Measurements from ENCODE around the gene ZNF780A.
A peak's percentile ranks its signal among the peaks of the same experiment; 100 is the strongest.
"Not testable (repeated sequence)": the region's sequence is repeated elsewhere in the genome, so short reads cannot be mapped to it uniquely, and the experiment has no call there.

The ZNF780A gene

DNA sequence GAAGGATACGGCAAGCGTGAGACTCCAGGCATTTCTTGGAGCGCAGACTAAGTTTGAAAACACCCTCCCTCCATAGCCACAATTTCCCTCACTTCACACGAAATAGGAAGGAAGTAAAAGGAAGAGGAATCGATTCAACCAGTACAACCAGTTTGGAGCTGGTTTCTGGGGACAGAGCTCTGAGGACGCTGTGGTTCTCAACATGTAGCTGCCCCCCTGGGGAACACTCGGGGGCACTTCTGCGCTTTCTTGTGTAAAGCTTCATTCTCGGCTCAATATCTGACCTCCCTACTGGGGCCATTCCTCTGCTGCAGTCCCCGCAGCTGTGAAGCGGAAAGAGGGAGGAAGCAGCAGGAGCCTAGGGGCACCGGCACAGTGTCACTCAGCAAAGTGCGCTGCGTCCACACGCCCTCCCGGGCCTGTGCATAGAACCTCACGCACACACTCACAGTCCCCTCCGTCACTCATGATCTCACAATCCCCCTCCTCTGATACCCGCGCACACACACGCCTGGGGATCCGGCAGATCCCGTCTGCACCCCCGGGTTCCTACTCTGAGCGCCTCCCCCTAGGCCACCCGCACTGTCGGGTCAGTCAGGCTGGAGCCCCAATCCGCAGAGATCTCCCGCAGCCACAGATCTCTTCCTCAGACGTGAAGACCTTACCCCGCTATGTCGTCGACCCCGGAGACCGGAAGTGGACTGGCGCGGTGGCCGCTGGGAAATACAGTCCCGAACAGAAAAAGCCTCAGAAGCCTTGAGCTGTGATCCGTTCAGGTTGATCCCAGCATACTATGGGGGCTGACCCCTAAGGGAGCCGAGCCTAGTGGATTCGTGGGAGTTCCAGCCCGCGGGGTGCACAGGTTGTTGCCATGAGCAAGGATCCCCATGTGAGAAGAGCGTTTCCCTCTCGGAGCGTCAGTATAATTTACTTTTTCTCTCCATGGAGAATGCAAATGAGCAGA, at the start of gene ZNF780A:
TSS of gene ZNF780A (minus strand) at position 703 of the 964 bp plus-strand sequence. CDS start 6,190 bp downstream, outside the sequence.
- DNase-seq, result peak; percentile 72

DNA sequence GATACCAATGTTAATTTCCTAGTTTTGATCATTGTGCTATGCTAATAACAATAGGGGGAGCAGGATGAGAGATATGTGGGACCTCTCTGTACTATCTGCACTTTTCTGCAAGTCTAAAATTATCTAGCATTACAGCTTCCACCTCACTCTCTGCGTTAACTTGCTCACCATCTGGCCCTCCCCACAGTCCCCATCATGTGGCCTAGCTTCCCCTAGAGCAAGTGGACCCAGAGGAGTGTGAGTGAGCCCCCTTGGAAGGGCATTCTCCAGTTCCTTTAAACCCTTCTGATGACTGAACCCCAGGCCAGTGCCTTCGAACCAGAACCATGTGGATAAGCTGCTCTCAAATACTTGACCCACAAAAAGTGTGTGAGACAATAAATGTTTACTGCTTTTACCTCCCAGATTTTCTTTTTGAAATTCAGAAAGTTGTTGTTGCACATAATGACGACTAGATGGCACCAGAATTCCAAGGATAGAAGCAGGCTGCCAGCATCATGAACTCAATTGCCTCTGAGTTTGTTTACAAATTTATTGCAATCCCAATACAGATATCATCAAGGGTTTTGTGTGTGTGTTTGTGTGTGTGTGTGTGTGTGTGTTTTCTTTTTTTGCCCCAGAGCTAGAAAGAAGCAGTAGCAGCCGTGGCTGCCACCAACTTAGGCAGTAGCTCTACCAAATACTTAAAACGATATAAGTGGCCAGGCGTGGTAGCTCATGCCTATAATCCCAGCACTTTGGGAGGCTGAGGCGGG, 49.0 kb upstream of the ZNF780A start:
- peak; percentile 38 for DNase-seq

DNA sequence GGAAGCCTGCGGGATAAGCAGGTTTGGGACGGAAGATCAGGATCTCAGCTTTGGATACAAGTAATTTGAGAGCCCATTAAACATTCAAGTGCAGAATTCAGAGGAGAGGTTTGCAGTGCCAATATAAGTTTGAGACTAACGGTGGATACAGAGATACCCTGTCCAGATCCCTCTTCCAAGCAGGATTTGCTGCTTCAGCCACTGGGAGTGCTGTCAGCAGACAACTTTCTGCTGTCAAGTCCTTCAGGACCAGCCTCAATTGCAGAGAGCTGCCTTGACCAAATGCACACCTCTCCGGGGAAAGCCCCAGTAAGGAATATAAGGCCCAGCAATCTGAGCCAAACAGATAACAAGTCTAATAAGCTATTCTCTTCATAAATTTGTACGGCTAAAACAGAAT, 46.1 kb upstream of the ZNF780A start:
- DNase-seq, result no peak

DNA sequence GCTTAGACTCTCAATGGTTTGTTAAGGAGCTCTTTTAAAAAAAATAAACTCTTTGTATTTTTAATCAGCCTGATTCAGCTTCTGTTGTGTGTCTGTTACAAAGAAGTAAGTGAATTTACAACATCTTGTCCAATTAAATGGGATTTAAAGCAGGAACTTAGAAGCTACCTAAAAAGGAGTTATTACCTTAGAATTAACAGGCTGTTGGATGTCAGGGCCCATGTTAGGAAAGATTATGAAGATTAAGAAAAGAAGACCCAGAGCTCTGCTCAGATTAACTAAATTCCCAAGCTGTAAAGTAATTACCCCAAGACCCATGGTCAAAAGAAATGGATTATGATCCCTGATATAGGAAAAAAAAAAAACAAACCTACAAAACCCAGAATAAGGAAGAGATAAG, 44.1 kb upstream of the ZNF780A start:
- no peak for DNase-seq

DNA sequence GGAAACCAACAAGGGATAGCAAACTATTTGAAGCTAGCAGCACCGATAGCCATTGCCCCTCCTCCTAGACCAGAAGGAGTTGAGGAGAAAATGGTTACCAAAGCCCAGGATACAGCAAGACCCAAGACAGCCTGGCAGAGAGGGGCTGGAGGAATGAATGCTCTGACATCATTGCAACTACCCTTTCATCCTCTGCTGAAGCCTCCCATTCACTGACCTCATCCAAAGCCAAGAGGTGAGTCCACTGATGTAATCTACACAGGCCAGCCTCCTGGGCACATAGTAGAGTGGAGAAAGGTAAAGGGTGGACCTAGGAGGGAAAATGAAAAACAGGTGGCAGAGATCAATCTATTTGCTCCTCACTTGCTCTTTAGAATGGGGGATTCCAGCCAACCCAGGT, 42.7 kb upstream of the ZNF780A start:
- no peak for DNase-seq

DNA sequence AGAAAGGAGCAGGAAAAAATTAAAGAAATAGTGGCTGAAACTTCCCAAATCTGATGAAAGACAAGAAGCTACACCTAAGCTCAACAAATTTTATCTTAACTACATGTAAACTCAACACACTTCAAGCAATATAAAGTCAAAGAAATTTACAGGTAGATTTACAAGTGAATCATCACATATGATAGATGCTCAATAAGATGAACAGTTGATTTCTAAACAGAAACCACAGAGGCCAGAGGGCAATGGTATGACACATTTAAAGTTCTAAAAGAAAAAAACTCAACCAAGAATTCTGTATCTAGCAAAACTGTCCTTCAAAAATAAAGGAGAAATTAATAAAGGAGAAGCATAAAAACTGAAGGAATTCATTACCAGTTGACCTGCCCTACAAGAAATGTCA, 39.3 kb upstream of the ZNF780A start:
- DNase-seq, result no peak

DNA sequence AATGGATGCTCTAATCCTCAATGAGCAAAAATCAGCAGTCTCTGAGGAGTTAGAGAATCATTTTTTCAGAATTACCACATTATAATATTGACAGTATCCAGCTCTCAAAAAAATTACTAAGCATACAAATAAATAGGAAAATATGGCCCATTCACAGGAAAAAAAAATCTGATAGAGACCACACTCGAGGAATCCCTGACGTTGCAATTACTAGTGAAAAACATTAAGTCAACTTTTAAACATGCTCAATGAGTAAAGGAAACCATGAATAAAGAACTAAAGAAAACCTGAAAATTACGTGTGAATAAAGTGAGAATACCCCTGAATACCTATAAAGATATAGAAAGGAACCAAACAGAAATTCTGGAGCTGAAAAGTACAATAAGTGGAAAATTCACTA, 38.7 kb upstream of the ZNF780A start:
- DNase-seq, result no peak

DNA sequence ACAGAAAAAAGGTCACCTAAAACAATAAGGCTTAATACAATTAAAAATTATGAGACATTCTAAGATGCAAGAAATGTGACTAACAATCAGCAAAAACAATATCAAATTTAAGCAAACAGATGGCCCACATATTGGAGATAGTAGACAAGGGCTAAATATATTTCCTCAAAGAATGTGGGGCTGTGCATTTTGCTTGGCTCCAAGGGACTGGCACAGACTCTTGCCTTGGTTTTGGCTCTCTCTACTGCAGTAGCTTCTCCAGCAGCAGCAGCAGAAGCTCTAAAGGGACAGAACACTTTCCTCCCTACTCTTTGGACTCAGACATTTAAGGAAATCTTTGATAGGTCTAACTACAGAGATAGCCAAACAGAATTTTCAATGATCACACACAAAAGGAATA, 38.2 kb upstream of the ZNF780A start:
- no peak for DNase-seq

DNA sequence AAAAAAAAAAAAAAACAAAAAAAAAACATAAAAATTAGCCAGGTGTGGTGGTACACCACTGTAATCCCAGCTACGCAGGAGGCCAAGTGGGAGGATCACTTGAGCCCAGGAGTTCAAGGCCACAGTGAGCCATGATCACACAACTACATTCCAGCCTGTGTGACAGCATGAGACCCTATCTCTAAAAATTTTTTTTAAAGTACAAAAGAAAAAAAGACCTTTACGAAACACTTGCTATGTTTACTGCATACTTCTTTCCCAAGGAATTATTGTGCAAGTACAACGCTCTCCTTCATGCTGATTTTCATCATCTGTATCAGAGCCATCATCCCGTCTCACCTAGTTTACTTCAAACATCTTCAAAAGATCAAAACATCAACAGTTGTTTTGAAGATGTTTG, 28.6 kb upstream of the ZNF780A start:
- DNase-seq, result no peak

DNA sequence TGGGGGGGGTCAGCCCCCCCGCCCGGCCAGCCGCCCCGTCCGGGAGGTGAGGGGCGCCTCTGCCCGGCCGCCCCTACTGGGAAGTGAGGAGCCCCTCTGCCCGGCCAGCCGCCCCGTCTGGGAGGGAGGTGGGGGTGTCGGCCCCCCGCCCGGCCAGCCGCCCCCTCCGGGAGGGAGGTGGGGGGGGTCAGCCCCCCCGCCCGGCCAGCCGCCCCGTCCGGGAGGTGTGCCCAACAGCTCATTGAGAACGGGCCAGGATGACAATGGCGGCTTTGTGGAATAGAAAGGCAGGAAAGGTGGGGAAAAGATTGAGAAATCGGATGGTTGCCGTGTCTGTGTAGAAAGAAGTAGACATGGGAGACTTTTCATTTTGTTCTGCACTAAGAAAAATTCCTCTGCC, 27.9 kb upstream of the ZNF780A start:
- not testable (repeated sequence) for DNase-seq

DNA sequence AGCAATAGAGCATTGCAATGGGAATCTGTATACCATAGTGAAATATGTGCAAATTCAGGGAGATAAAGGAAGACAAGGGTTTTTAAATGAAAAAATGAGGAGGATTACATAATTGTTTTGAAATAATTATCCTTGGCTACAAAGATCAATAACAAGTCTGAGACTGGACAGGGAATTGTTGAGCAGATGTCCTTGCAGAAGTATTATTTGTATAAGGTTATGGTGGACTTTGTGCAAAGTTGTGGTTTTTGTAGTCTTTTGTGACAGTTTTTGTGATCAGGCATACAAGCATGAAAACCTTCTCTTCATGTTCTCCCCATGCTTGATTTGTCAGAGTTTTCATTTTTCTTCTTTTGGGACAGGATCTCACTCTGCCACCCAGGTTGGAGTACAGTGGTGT, 25.3 kb upstream of the ZNF780A start:
- no peak for DNase-seq

DNA sequence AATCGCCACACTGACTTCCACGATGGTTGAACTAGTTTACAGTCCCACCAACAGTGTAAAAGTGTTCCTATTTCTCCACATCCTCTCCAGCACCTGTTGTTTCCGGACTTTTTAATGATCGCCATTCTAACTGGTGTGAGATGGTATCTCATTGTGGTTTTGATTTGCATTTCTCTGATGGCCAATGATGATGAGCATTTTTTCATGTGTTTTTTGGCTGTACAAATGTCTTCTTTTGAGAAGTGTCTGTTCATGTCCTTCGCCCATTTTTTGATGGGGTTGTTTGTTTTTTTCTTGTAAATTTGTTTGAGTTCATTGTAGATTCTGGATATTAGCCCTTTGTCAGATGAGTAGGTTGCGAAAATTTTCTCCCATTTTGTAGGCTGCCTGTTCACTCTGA, 23.4 kb upstream of the ZNF780A start:
- DNase-seq, result not testable (repeated sequence)

DNA sequence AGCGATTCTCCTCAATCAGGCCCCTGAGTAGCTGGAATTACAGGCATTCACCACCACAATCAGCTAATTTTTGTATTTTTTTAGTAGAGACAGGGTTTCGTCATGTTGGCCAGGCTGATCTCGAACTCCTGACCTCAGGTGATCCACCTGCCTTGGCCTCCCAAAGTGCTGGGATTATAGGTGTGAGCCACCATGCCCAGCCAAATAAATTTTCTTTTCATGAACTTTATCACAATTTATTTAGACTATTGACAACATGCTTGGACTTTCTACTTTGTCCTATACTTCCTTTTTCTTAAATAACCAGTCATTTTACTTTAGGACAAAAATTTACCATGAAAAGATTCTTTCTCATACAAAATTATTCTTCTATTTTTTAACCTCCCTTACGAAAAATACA, 21.5 kb upstream of the ZNF780A start:
- DNase-seq, result not testable (repeated sequence)

DNA sequence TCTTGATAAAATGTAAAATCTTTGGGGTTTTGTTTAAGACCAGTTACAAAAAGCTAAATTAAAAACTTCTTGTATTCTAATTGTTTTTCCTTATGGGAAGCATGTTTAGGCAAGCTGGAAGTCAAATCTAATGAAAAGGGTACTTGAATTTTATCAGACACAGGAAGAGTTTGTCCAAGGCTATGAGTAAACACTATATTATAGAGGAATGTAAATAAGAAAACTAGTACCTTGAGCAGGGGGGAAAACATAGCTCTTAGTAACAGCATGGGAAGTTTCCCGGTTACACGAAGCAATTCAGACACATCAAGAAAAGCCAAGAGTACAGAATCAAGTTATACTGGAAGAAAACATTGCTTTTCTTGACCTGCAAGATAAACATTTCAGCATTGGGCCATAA, 19.8 kb upstream of the ZNF780A start:
- DNase-seq, result no peak

DNA sequence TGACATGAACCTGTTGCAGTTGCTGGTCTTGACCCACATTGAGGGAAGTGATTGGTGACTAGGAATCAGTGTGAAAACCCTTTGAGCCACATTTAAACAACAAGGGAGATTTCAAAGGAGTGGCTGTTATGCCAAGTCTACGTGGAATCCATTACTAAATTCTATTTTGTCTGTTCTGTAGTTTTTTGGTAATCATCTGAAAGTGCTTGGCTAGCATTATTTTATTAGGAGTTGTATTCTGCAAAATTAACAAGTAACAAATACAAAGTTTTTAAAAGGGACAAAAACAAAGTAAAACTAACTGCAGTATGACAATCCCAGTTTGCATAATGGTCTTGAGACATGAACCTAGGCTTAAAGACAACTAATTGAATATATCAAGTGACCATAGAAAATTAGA, 14.0 kb upstream of the ZNF780A start:
- DNase-seq, result no peak

DNA sequence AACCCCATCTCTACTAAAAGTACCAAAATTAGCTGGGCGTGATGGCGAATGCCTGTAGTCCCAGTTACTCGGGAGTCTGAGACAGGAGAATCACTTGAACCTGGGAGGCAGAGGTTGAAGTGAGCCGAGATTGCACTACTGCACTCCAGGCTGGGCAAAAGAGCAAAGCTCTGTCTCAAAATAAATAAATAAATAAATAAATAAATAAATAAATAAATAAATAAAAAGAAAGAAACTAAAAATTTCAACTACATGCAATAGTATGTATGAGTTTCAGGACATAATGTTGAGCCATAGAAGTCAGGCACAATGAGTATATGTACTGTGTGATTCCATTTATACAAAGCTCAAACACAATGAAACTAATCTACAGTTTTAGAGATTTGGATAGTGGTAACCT, 12.9 kb upstream of the ZNF780A start:
- DNase-seq, result no peak

DNA sequence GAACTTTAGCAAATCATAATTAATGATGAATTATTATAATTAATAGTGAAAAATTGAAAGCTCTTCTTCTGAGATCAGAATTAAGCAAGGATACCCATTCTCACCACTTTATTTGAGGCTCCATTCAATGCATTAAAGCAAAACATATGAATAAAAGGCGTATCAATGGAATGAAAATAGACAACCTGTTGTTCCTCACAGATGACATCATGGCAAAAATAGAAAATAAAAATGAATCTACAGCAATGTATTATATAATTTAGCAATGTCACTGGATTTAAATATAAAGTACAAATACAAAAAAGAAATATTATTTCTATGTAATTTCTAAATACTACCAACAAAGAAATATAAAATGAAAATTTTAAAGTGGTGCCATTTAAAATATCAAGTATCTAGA, 11.1 kb upstream of the ZNF780A start:
- no peak for DNase-seq

DNA sequence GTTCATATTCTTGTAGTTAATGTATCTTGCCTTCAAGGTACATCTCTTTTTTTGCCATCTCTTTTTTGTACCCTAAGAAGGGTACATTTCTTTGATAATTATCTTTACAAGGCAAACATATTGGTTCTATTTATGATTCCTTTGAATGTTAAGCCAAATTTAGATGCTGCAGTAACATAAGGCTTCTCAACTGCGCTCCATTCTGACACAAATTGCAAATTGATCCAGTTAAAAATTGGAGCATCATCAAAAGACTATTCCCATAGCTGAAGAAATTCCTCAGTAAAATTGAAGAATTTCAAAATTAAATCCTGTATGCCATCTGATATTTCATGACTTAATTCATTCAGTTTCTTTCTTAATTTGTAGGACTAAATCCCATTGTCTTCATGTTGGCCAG, 2.7 kb upstream of the ZNF780A start:
- no peak for DNase-seq

DNA sequence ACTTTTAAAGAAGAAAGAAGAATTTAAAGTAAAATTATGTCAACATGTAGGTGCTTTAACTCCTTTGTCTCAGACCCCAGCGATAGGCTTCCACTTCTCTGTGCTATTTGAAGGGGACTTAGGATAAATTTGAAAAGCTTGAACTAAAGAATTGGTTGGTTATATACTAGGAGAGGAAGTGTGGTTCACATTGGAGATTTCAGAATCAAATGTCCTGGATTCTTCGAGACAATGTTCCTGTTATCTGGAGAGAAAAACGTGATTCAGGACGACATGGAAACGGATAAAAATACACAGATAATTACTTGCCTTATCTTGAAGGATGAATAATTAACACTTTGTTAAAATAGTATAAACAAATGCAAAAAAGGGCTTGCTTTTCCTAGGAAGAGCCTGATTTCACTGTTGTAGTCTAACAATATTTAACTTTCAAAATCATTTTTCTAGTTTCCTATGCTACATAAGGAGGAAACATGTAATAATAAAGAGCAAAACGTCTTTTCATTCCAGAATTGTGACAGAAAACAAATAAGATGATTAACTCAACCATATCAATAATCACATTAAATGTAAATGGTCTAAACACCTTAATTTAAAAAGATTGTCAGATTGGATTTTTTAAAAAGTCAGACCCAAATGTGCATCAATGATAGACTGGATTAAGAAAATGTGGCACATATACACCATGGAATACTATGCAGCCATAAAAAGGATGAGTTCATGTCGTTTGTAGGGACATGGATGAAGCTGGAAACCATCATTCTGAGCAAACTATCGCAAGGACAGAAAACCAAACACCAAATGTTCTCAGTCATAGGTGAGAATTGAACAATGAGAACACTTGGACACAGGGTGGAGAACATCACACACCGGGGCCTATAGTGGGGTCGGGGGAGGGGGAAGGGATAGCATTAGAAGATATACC, 724 bp upstream of the ZNF780A start:
- no peak for DNase-seq

DNA sequence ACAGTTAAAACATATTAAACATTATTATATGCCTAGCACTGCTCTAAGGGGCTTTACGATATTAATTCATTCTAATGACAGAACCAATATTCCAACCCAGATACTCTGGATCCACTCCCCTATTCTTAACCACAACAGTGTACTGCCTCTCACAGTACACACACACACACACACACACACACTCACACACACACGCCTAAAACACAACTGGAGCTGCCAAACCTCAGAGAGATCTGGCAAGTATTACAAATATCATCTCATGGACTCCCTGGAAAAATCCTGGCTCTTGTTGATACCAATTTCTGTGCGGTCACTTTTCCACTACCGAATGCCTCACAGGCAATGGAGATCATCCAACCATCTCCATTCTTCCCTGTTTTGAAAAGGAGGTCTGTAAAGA, 1.3 kb downstream of the ZNF780A start:
- no peak for DNase-seq

DNA sequence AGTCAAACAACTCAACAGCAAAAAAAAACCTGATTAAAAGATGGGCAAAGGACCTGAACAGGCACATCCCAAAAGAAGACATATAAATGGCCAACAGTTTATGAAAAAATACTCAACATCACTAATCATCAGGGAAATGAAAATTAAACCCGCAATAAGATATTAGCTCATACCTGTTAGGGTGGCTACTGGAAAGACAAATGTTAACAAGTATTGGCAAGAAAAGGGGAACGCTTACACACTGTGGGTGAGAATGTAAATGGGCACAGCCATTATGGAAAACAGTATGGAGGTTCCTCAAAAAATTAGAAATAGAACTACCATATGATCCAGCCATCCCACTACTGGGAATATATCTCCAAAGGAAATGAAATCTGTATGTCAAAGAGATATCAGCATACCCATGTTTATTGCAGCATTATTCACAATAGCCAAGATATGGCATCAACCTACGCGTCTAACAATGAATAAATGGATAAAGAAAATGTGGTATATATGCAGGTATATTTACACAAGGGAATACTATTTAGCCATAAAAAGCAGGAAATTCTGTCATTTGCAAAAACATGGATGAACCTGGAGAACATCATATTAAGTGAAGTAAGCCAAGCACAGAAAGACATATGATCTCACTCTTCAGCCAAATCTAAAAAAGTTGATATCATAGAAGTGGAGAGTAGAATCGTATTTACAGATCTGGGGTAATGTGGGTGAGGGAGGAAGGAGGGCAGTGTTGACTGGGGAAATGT, 2.3 kb downstream of the ZNF780A start:
- no peak for DNase-seq

DNA sequence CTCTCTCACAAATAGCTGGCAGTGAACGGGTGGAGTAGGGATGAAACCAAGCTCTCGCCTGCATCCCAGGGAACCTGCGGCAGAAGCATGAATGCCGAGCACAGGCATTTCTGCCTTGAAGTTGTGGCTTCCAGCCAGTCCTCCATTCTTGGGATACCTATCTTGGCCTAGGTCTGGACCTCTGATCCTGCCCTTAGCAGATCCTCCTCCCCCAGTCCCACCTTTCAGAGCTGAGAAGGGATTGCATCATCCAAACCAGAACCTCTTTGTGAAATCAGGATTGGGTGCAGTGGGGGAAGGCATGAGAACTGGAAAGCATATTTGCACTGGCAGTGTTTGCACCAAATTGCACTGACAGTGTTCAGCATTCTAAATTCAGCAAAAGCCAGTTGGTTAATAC, 5.8 kb downstream of the ZNF780A start:
- DNase-seq, result no peak
